ENCODE measurements around the gene RNF168.
"Not testable (repeated sequence)": the region's sequence is repeated elsewhere in the genome, so short reads cannot be mapped to it uniquely, and the experiment has no call there.

Gene RNF168

GRCh38 chr3:196503196-196504076, at the start of gene RNF168:
Gene RNF168, minus strand, starts transcription at chr3:196503768. Its CDS starts 595 bp downstream, at chr3:196503173.
- peak; percentile 95 for DNase-seq (ENCODE audit: low read depth)

GRCh38 chr3:196552253-196552652, 48.7 kb upstream of the RNF168 start:
- DNase-seq (ENCODE audit: low read depth) = no peak

GRCh38 chr3:196550172-196550571, 46.6 kb upstream of the RNF168 start:
- DNase-seq (ENCODE audit: low read depth) = not testable (repeated sequence)

GRCh38 chr3:196549312-196549711, 45.7 kb upstream of the RNF168 start:
- not testable (repeated sequence) for DNase-seq (ENCODE audit: low read depth)

GRCh38 chr3:196547067-196547466, 43.5 kb upstream of the RNF168 start:
- DNase-seq (ENCODE audit: low read depth) = no peak

GRCh38 chr3:196546537-196546936, 43.0 kb upstream of the RNF168 start:
- no peak for DNase-seq (ENCODE audit: low read depth)

- no peak for DNase-seq (ENCODE audit: low read depth)
These were observed 41.0 kb upstream of the RNF168 start for GRCh38 chr3:196544491-196544992.

GRCh38 chr3:196541684-196542445, 38.3 kb upstream of the RNF168 start:
- no peak for DNase-seq (ENCODE audit: low read depth)

- DNase-seq (ENCODE audit: low read depth) = peak; percentile 31
These were observed 33.9 kb upstream of the RNF168 start for GRCh38 chr3:196537319-196537984.

GRCh38 chr3:196533260-196533681, 29.7 kb upstream of the RNF168 start:
- DNase-seq (ENCODE audit: low read depth) = no peak

GRCh38 chr3:196531418-196531817, 27.9 kb upstream of the RNF168 start:
- DNase-seq (ENCODE audit: low read depth) = no peak

GRCh38 chr3:196528639-196529233, 25.2 kb upstream of the RNF168 start:
- DNase-seq (ENCODE audit: low read depth) = peak; percentile 81

GRCh38 chr3:196525141-196525540, 21.6 kb upstream of the RNF168 start:
- DNase-seq (ENCODE audit: low read depth) = no peak

GRCh38 chr3:196524527-196524926, 21.0 kb upstream of the RNF168 start:
- no peak for DNase-seq (ENCODE audit: low read depth)

GRCh38 chr3:196523841-196524240, 20.3 kb upstream of the RNF168 start:
- no peak for DNase-seq (ENCODE audit: low read depth)

- not testable (repeated sequence) for DNase-seq (ENCODE audit: low read depth)
These were observed 17.7 kb upstream of the RNF168 start for GRCh38 chr3:196521291-196521690.

GRCh38 chr3:196519718-196520082, 16.1 kb upstream of the RNF168 start:
- DNase-seq (ENCODE audit: low read depth) = no peak

GRCh38 chr3:196518966-196519717, 15.6 kb upstream of the RNF168 start:
- DNase-seq (ENCODE audit: low read depth) = peak; percentile 38

- DNase-seq (ENCODE audit: low read depth) = no peak
These were observed 14.4 kb upstream of the RNF168 start for GRCh38 chr3:196517919-196518318.

- no peak for DNase-seq (ENCODE audit: low read depth)
These were observed 13.7 kb upstream of the RNF168 start for GRCh38 chr3:196517162-196517800.

Measured in activated T-cell treated with anti-CD3 and anti-CD28 coated beads for 24 hours (primary cell).